Uterine smooth muscle cell (primary cell): ENCODE data around the gene PLAAT2. TPM values are rescaled to one million over a fixed set of nuclear protein-coding genes. Genes with fewer than 3 reads are reported as not detected.

ENCODE experiments used
- total RNA-seq: library from RNA; depleted of rRNA; stranded (reverse); fragments of >200 nt; gene quantifications from 2 replicates; pipeline ENCODE4 v1.2.3, GENCODE V29; 2014

Gene PLAAT2
- total RNA-seq = 0.12 TPM in 1 of 2 replicates, not detected in the other

DNA sequence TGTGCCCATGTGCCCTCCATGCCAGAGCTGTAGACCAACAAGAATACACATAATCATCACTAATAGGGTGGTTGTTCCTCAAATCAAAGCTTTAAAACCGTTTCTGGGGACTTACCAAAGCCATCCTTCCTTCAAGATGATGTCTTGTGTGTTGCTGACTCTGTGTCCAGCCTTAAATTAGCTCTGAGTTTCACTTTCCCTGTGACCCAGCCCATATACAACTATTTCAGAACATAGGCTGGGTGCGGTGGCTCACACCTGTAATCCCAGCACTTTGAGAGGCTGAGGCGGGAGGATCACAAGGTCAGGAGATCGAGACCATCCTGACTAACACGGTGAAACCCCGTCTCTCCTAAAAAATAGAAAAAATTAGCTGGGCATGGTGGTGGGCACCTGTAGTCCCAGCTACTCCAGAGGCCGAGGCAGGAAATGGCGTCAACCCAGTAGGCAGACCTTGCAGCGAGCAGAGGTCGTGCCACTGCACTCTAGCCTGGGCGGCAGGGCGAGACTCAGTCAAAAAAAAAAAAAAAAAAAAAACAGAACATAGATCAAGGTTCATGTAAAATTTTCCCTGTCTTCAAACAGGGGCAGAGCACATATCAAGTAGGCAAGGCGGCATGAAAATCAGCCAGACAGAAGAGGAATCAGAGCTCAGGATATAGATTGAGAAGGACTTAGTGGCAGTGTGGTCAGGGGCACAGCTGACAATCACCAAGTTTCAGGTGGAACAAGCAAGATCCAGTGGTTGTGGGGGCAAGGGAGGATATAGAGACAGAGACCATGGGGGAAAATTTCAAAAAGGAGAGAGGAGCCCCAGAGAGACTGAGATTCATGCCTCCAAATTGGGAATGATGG, at the start of gene PLAAT2:
PLAAT2 (minus strand) TSS at position 179 of the 855 bp plus-strand sequence; CDS start at position 124, 55 bp downstream.

DNA sequence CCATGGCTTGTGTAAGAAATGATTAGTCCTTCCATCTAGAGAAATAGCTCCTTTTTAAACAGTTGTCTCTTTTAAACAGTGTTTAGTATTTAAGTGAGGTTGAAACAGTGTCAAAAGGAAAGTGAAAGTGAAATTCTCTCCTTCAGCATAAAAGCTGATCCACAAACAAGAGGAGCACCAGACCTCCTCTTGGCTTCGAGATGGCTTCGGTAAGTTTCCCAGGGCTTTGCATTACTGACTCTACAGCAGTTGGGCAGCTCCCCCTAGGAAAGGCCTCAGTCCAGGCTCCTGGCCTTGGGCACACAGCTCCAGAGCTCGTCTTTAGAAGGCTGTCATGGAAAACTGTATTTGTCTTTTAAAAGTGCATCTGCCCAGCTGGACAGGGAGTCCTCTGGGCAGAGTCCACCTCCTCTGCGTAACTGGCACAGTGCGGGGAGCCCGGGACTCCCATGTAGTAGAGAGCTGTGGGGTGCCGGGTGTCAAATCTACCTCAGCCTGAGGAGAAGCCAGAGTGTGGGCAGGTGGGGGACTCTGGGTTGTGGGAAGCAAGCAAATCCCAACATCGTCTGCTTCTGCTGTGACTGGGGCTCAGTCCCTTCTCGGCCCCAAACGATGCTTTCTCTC, 26.4 kb downstream of the PLAAT2 start, which contains the start of gene PLAAT4:
PLAAT4 (plus strand) TSS at position 140 of the 624 bp plus-strand sequence; CDS start at position 201, 61 bp downstream.

DNA sequence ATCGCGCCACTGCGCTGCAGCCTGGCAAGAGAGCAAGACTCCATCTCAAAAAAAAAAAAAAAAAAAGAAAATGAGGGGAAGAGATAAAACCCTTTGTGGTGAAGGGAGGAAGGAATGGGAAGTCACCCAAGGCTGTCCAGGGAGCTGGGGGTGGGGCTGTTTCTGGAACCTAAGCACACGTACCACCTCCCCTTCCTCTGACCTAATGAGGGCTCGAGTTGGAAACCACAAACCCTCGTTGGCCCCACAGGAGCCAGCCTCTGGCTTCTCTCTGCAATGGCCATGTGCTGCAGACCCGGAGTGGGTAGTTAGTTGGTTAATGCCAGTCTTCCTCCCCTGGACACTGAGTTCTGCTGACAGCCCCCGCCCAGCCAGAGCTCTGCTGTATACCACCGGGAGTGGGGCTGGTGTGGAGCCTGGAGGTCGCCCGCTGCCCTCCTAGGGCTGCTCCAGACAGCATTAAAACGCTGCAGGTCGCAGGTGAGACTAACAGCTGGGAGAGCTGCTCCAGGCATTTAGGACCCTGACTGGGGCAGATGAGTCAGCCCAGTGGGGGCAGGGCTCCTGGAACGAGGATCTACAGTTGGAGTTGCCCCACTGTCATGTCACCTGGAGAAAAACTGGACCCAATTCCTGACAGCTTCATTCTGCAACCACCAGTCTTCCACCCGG, 57.2 kb downstream of the PLAAT2 start, which contains the start of gene LGALS12:
LGALS12 (plus strand) TSS at position 228 of the 672 bp plus-strand sequence; CDS start at position 603, 375 bp downstream.

Other genes with a start within 250 kb of the PLAAT2 start
- not detected in 2 replicates for gene SLC22A9, start 193.6 kb downstream of the PLAAT2 start, total RNA-seq
- not detected in 2 replicates for gene PLAAT5, start 72.2 kb downstream of the PLAAT2 start, total RNA-seq
- not detected in 2 replicates for gene LGALS12, start 57.3 kb downstream of the PLAAT2 start, total RNA-seq
- gene PLAAT4, start 26.6 kb downstream of the PLAAT2 start, total RNA-seq = 4.2 and 9.9 TPM in 2 replicates
- 4.2 and 10.4 TPM in 2 replicates for gene PLAAT3, start 51.1 kb upstream of the PLAAT2 start, total RNA-seq
- 112 and 115 TPM in 2 replicates for gene ATL3, start 108.0 kb upstream of the PLAAT2 start, total RNA-seq
- gene RTN3, start 118.1 kb upstream of the PLAAT2 start, total RNA-seq = 51.1 and 69.6 TPM in 2 replicates
- 17.5 and 18.5 TPM in 2 replicates for gene ZFTA, start 205.4 kb upstream of the PLAAT2 start, total RNA-seq